Thoracic aorta (tissue), 2 donors: ENCODE measurements around the gene AOPEP. TPM values are rescaled to one million over a fixed set of nuclear protein-coding genes. Genes with fewer than 3 reads are reported as not detected.
A peak's percentile ranks its signal among the peaks of the same experiment; 100 is the strongest.

ENCODE experiments used
- ATAC-seq: fragments of 150-250 bp; one replicate; pipeline ENCODE4 v1.8.0; 2017; ENCODE audit warnings: low read depth; ENCODE audit not compliant: insufficient number of reproducible peaks, low FRiP score
- DNase-seq: peaks from one replicate; pipeline ENCODE4 v3.0.0-alpha.2; 2020; ENCODE audit warnings: low spot score
- H3K27ac ChIP-seq, 2 donors: fragments of 200-600 bp; sonication (generic); 1 replicate in 1 of 2; 2 replicates in 1 of 2; pipeline ENCODE4 v1.5.1; 2016; ENCODE audit warnings: mild to moderate bottlenecking in 2 of 2, moderate library complexity in 2 of 2
- H3K27me3 ChIP-seq: fragments of 200-600 bp; sonication (generic); replicated peaks from 2 replicates; pipeline ENCODE4 v1.6.0; 2016; ENCODE audit warnings: mild to moderate bottlenecking; ENCODE audit not compliant: insufficient read depth
- H3K36me3 ChIP-seq: fragments of 200-600 bp; sonication (generic); one replicate; pipeline ENCODE4 v1.5.1; 2016
- H3K4me1 ChIP-seq, 2 donors: fragments of 200-600 bp; sonication (generic); 1 replicate in 1 of 2; 2 replicates in 1 of 2; pipeline versions ENCODE4 v1.5.1 to v1.6.0; 2016; ENCODE audit warnings: low read depth in 2 of 2, mild to moderate bottlenecking in 1 of 2; ENCODE audit not compliant: control insufficient read depth in 1 of 2
- H3K4me3 ChIP-seq: fragments of 200-600 bp; sonication (generic); 2 replicates; pipeline ENCODE4 v1.5.1; 2016; ENCODE audit warnings: mild to moderate bottlenecking
- H3K9me3 ChIP-seq: fragments of 200-600 bp; sonication (generic); 2 replicates; pipeline ENCODE4 v1.5.1; 2016
- total RNA-seq, 2 donors: library from RNA; depleted of rRNA; stranded (reverse); fragments of >200 nt; gene quantifications; one replicate each; pipeline versions ENCODE4 v1.1.0 to v1.2.3, GENCODE V29; 2016
- TF ChIP-seq, protein P1 (sequence below): fragments of 200-600 bp; sonication (generic); IDR thresholded peaks from one replicate; pipeline ENCODE4 v1.5.1; 2019; ENCODE audit warnings: antibody characterized with exemption

Gene AOPEP
- total RNA-seq, 2 donors from 2014 or later = 494 to 668 TPM

DNA sequence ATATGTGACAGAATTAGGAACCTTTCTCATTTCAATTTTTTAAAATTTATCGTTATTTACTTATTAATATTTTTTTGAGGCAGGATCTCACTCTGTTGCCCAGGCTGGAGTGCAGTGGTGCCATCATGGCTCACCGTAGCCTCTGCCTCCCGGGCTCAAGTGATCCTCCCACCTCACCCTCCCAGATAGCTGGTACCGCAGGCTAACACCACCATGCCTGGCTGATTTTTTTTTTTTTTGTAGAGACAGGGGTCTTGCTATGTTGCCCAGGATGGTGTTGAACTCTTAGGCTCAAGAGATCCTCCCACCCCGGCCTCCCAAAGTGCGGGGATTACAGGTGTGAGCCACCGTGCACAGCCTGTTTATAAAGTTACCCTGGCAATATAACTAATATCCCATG lies 275.2 kb downstream of the AOPEP start:
- TF ChIP-seq, protein P1, sequence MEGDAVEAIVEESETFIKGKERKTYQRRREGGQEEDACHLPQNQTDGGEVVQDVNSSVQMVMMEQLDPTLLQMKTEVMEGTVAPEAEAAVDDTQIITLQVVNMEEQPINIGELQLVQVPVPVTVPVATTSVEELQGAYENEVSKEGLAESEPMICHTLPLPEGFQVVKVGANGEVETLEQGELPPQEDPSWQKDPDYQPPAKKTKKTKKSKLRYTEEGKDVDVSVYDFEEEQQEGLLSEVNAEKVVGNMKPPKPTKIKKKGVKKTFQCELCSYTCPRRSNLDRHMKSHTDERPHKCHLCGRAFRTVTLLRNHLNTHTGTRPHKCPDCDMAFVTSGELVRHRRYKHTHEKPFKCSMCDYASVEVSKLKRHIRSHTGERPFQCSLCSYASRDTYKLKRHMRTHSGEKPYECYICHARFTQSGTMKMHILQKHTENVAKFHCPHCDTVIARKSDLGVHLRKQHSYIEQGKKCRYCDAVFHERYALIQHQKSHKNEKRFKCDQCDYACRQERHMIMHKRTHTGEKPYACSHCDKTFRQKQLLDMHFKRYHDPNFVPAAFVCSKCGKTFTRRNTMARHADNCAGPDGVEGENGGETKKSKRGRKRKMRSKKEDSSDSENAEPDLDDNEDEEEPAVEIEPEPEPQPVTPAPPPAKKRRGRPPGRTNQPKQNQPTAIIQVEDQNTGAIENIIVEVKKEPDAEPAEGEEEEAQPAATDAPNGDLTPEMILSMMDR = no peak
- peak overlapping the region; percentile 99 to 100 for H3K27ac ChIP-seq
- H3K4me1 ChIP-seq = peaks cover 7 to 48% of the 10 kb centered on the region in 2 donors
- H3K9me3 ChIP-seq = no peaks in the 10 kb centered on the region
- H3K27me3 ChIP-seq = no peaks in the 10 kb centered on the region
- no peak for ATAC-seq
- no peaks in the 10 kb centered on the region for H3K36me3 ChIP-seq
- H3K4me3 ChIP-seq = no peak overlapping the region
- no peak for DNase-seq

DNA sequence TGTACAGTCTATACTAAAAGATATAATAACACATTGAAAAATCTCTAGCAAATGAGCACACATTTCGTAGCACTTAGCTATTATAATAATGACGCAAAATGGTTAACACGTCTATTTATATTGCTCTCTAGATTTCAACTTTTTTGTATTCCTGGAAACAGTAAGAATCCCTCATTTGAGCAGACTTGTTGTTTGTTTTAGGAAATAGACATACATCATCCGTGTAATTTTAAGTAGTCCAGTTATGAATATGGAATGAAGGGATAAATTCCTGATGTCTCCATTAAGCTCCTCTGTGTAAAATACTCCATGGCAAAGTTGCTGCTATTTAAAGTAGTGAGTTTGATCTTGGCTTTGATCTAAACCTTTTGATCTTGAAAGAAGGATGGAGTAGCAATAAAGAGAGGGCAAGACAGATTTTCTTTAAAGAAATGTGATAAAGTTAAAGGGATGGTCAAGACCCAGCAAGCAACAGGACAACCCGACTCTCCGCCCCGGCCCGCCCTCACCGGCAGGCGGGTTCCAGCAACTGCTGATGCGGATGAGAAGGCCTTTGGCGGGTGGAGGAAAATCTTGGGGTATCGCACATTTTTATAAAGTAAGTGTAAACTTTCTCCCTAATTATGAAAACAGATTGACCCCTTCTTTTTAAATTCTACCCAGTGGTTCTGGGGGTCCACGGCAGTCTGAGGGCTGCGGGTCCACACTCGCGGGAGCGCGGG lies 277.4 kb downstream of the AOPEP start:
- H3K27ac ChIP-seq = peak overlapping the region; percentile 99 to 100
- TF ChIP-seq, protein P1 = no peak
- H3K4me3 ChIP-seq = peak overlapping the region; percentile 88
- peaks cover 8% of the 10 kb centered on the region for H3K36me3 ChIP-seq
- no peaks in the 10 kb centered on the region for H3K27me3 ChIP-seq
- H3K4me1 ChIP-seq = peaks cover 7 to 41% of the 10 kb centered on the region in 2 donors
- peak; percentile 10 for ATAC-seq
- no peak for DNase-seq
- H3K9me3 ChIP-seq = no peaks in the 10 kb centered on the region

DNA sequence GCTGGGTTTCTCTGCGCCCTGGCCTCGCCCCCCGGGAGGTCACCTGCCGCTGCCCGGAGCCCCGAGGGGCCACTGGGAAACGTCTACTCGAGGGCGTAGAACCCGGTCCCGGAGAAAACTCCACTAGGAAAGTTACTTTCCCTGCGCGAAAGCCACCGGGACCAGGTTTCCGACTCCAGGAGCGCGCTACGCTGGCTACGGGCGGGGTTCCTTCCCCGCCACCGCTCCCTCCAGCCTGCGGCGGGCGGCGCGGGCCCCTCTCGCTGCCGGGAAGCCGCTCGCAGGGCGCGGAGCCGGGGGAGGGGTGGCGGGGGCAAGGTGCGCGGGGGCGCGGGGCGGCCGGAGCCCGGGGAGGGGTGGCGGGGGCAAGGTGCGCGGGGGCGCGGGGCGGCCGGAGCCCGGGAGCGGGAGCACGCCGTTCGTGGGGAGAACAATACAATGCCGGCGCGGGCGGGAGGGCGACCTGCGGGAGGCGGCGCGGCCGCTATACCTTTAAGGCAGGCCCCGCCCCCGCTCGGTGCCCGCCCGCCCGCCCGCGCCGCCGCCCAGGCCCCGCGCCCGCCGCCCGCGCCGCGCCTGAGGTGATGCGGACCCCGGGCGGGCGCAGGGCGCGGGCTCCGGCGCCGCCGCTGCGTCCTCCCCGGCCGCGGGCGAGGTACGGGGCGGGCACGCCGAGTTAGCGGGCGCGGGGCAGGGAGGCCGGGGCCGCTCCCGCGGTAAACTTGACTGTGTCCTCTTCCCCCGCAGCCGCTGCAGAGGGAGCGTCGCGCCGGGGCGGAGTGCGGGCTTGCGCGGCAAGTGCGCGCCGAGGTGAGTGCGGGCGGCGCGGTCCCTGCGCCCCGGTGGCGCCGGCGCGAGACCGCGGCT lies 278.1 kb downstream of the AOPEP start:
- Histone ChIP-seq H3K9me3 (no peaks in the 10 kb centered on the region), H3K27ac (peak overlapping the region; percentile 99 to 100), H3K4me3 (peak overlapping the region; percentile 88), H3K36me3 (peaks cover 9% of the 10 kb centered on the region), H3K27me3 (no peaks in the 10 kb centered on the region), H3K4me1 (peaks cover 7 to 35% of the 10 kb centered on the region in 2 donors)
- peak; percentile 6 for ATAC-seq
- no peak for DNase-seq
- TF ChIP-seq, protein P1 = no peak

DNA sequence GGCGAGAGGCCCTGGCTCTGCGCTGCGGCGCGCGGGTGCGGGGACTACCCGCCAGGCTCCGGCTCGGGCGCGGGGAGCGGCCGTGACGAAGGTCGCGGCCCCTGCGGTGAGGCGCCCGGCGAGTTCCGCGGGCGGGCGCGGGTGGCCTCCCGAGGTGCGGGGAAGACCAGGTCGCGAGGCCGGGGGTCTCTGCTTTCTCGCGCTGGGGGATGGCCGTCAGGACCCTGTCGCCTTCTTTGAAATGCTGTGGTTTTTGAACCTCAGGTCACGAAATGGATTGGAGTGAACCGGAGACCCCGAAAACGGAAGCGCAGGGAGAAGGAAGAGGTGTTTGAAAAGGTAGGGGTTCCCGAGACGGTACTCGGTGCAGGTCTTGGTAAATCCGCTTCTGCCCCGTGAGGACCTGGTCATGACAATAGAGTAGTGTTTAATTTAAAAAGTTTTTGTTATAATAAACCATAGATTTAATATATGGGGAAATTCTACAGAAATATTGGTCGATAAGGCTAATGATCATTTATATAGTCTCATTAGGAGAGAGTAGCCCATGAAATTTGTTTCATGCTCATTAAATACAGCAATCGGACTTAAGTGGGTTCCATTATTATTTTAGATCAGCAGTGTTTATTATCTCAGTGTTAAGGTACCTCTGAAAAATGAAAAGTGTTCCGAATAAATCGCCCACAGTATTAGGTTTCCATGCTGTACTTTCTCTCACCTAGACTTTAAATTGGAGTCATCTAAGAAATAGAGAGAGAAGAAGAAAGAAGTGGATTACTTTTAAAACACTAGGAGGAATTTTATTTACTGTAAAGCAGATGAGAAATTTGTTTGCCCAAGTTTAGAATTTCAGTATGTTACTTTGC lies 279.0 kb downstream of the AOPEP start:
- Histone ChIP-seq H3K4me3 (peak overlapping the region; percentile 85), H3K4me1 (peaks cover 9 to 31% of the 10 kb centered on the region in 2 donors), H3K27me3 (no peaks in the 10 kb centered on the region), H3K27ac (peak overlapping the region; percentile 97 to 98), H3K9me3 (no peaks in the 10 kb centered on the region), H3K36me3 (peaks cover 9% of the 10 kb centered on the region)
- no peak for DNase-seq
- TF ChIP-seq, protein P1 = no peak
- no peak for ATAC-seq
